OCI-LY7 (cell line): ENCODE data around the gene TSPYL6.

ENCODE experiments used
- EZH2phosphoT487 ChIP-seq: fragments of 200-600 bp; sonication (generic); IDR thresholded peaks from 2 replicates; pipeline ENCODE4 v1.6.1; 2018; ENCODE audit warnings: low read depth, borderline replicate concordance, mild to moderate bottlenecking, mixed run types, antibody characterized with exemption, low read length, moderate library complexity, mixed read lengths
- TF ChIP-seq, protein P1 (sequence below): fragments of 200-600 bp; sonication (generic); conservative IDR thresholded peaks from 2 replicates; pipeline ENCODE4 v1.5.1; 2014; ENCODE audit warnings: mild to moderate bottlenecking, antibody characterized with exemption, low read length, moderate library complexity, mixed read lengths

DNA sequence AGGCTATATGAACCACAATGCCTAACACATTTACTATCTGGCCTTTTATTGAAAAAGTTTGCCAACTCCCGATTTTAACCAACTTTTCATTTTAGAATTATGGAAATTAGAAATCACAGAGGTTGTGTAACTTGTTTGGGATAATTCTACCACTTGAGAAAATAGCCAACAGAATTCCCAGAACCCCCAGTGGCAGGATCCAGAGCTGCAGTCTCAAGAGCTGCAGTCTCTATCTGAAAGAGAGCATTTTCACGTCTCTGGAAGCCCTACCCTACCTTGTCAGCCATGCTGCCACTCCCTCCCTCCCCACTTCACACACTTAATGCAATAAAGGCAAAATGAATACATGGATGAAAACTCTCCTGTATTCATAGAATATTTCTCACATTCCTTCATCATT, 23.4 kb upstream of the TSPYL6 start:
- TF ChIP-seq, protein P1, sequence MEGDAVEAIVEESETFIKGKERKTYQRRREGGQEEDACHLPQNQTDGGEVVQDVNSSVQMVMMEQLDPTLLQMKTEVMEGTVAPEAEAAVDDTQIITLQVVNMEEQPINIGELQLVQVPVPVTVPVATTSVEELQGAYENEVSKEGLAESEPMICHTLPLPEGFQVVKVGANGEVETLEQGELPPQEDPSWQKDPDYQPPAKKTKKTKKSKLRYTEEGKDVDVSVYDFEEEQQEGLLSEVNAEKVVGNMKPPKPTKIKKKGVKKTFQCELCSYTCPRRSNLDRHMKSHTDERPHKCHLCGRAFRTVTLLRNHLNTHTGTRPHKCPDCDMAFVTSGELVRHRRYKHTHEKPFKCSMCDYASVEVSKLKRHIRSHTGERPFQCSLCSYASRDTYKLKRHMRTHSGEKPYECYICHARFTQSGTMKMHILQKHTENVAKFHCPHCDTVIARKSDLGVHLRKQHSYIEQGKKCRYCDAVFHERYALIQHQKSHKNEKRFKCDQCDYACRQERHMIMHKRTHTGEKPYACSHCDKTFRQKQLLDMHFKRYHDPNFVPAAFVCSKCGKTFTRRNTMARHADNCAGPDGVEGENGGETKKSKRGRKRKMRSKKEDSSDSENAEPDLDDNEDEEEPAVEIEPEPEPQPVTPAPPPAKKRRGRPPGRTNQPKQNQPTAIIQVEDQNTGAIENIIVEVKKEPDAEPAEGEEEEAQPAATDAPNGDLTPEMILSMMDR, result no peak; the same call in 1 of the 2 replicates
- no peak for TF ChIP-seq EZH2phosphoT487
